ENCODE results near the gene AATK.

GRCh38 chr17:81157848-81158687, 8.0 kb downstream of the AATK start:
- TF ChIP-seq POLR2AphosphoS5 (IDR thresholded peaks at IDR 0.05; ENCODE audit: low read depth, low read length) (no peak), POLR2A (IDR thresholded peaks at IDR 0.05; ENCODE audit: low read depth, low read length) (no peak)
